GM18867 (cell line): ENCODE measurements around the gene ASCL5.

Experiments
- ATAC-seq: cut with Tn5 transposase; IDR thresholded peaks from one replicate; pipeline ENCODE4 v1.9.1; 2021; ENCODE audit warnings: mild to moderate bottlenecking, moderate library complexity; ENCODE audit not compliant: unreplicated experiment

Gene ASCL5

GRCh38 chr1:201088901-201089525 is 38.0 kb downstream of the ASCL5 start:
- no peak for ATAC-seq

DNA sequence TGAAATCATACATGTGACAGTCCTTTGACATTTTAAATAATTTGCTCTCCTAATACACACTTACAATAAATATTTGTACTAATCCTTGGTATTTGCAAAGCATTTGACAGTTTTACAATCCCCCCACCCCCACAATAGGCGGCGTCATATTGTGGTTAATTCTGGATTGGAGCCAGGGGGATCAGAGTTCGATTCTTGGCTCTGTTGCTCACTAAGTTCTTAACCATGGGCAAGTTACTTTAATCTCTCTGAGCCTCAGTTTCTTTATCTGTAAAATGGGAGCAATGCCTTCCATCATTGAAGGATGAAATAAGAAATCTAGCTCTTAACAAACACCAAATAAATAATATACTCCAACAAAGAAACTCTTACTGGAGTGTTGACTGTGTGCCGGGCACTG is 38.6 kb downstream of the ASCL5 start:
- ATAC-seq: no peak

DNA sequence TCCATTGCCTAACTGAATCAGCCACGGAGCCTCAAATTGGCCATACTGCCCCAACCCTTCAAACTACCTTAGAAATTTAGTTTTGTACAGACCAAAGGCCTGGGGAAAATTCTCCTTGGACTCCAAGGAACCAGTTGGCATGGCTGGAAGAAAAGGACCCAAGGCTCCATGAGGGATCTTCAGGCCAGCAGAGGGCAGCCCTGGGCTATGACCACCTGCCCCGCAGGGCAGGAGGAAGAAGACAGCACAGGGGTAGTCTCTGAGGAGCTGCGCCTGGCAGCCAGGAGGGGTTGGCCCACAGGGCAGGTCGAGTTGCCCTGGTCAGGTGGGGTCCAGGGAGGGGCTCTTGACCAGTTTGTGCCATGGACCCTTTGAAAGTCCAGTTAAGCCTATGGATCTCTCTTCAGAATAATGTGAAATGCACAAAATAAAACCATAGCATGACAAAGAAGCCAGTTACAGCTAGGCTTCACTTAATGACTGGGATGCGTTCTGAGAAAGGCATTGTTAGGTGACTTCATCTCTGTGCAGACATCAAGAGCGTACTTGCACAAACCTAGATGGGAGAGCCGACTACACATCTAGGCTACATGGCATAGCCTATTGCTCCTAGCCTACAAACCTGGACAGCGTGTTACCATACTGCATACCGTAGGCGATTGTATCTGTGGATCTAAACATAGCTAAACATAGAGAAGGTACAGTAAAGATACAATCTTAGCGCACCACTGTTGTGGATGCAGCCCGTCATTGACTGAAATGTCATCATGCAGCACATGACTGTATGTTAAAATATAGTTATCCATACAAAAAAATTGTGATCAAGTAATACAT is 40.9 kb downstream of the ASCL5 start:
- ATAC-seq: no peak

DNA sequence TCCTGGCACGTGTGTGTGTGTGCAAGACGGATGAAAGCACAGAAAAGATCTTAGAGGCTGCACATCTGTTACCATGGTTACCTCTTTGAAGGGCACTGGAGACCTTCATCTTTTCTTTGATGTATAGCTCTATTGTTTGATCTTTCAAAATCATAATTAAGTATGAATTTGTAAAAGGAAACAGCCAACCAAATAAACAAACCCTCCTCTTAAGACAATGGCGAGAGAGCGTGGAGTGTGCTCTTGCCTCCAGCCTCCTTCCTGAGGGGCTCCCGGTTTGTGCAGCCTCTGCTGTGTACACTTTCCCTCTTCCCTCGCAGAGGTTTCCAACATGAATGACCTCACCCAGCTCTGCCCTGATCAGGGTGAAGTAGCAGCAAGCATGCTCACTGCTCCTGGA is 42.7 kb downstream of the ASCL5 start:
- ATAC-seq: no peak

DNA sequence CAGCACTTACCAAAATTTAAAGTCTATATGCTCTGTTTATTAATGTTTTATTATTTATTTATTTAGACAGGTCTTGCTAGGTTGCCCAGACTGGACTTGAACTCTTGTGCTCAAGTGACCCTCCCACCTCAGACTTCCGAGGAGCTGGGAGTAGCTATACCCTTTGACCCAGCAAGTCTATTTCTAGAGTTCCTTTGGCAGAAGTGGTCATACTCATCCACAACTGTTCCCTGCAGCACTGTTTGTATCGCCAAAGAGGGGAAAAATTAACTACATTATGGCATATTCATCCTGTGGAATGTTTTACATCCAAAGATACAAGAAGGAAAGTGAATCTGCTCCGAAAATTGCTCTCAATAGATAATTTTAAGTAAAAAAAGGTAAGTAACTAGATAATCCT is 43.2 kb downstream of the ASCL5 start:
- ATAC-seq: no peak

GRCh38 chr1:201080135-201080534 is 46.8 kb downstream of the ASCL5 start:
- ATAC-seq: no peak

DNA sequence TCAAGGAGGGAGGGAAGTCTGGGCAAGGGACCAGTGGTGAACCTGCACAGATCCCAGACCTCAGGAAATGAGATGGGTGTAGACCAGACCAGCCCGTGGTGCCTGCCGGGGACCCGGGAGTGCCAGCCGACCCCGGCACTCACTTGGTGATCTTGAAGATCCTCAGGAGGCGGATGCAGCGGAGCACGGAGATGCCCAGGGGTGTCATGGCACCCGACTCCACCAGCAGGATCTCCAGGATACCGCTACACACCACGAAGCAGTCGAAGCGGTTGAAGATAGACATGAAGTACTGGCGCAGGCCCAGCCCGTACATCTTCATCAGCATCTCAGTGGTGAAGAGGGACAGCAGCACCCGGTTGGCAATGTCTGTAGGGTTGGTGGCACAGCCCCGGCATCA is 49.2 kb downstream of the ASCL5 start:
- ATAC-seq: no peak

DNA sequence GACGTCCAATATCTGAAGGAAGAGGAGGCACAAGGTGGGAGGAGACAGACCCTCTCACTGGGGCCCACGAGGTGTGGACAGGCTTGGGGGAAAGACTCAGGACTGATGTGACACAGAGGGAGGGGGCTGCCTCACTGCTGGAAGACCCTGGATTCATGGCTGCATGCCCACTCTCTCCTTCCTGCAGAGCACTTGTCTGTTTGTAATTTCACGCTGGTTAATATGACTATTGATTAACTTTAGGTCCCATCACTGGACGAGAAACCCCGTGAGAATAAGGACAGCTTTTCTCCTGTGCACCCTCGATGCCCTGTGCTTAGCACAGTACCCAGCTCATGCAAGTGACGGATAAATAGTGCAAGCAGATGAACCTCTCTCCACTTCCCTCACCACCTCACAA is 49.9 kb downstream of the ASCL5 start:
- ATAC-seq: no peak

GRCh38 chr1:201076092-201076491 is 50.9 kb downstream of the ASCL5 start:
- ATAC-seq: no peak

- no peak for ATAC-seq
Observed at GRCh38 chr1:201074018-201074417, 53.0 kb downstream of the ASCL5 start.

DNA sequence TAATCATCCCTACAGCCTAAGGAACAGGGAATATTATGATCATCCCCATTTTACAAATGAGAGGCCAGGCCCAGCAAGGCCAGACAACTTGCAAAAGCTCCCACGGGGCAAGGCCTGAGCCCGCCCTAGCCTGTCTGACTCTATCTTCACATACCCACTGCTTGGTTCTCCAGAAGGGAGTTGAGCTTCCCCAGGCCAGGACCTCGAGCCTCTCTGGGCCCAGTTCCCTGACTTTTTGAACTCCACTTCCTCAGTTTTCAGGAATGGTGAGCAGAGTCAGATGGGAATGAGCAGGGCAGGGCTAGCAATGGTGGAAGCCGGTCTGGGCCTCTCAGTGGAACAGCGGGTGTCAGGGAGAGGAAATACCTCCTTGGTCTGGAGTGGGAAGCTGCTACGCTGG is 54.1 kb downstream of the ASCL5 start:
- no peak for ATAC-seq

DNA sequence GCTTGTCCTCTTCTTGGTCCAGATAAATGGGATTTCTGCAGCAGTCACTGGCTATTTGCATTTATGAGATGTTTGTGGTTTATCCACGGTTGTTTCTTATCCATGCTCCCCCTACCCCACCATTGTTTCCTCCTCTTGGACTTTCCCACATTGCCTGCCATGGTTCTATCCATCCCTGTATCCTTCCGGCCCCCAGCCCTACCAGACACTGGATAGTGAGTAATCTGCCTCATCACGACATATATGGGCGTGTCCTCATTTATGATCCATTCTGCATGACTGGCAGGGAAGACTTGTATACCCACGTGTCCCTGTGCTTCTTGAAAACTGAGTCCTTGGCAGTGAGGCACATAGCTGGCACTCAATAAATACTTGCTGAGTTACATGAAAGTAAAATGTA is 54.8 kb downstream of the ASCL5 start:
- no peak for ATAC-seq

DNA sequence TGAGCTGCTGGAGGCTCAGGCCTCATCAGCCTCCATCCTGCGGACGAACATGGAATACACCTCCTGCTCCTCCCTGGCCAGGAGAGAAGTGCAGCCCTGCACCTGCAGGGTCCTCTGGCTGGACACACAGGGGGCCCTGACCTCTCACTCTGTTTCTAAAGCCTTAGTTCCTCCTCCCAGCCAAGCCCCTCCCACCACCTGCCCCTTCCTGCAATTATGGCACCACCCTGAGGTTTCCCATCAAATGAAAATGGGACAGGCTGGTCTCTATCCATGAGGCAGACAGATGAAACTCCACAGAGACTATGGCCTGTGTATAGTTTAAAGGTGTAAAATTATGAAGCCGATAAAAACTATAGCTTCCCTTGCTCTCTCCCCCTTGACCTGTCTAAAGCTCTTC is 57.3 kb downstream of the ASCL5 start:
- ATAC-seq: no peak

DNA sequence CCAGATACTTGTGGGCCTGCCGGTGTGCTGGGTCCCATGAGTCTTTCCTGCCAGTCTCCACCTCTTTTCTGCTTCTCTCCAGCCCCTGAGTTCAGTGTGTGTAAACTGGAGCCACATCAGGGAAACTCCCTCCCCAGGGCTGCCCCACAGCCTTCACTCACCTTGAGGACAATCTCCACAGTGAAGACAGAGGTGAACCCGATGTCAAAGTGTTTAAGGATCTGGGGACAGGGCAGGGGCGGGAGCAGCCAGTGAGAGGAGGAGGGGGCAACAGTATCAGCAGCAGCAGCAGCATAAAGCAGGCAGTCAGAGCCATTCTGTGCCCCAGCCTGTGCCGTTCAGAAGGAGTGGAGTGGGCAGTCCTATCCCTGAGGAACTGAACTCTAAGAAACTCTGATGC is 58.0 kb downstream of the ASCL5 start:
- no peak for ATAC-seq

GRCh38 chr1:201066986-201067385 is 60.0 kb downstream of the ASCL5 start:
- no peak for ATAC-seq

DNA sequence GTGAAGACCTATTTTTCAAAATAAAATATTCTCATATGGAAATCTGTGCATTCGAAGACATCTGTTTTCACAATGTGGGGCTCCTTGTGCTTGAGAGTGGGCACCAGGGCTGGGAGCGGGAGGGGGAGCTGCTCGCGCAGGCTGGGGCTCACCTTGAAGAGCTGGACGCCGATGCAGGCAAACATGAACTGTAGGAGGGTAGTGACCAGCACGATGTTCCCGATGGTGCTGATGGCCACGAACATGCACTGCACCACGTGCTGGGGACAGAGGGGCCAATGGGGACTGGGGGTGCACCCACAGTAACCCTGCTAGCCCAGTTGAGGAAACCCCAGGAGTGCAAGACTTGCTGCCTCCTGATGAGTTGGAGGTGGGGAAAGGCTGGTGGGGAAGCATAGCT is 61.3 kb downstream of the ASCL5 start:
- ATAC-seq: no peak

- ATAC-seq: no peak
Observed at GRCh38 chr1:201064806-201065205, 62.2 kb downstream of the ASCL5 start.
